Progenitor cell of endocrine pancreas (in vitro differentiated cells): ENCODE results near the gene FLRT1. TPM values are rescaled to one million over a fixed set of nuclear protein-coding genes. Genes with fewer than 3 reads are reported as not detected.

Experiments
- DNase-seq: peaks from one replicate; pipeline ENCODE4 v3.0.0; 2021; ENCODE audit warnings: low spot score; ENCODE audit not compliant: unreplicated experiment
- H3K27ac Mint-ChIP-seq: 2 replicates; pipeline ENCODE4 v1.8.0; 2021; ENCODE audit warnings: mild to moderate bottlenecking, moderate library complexity, mixed read lengths
- H3K27me3 Mint-ChIP-seq: 2 replicates; pipeline ENCODE4 v1.8.0; 2021; ENCODE audit warnings: mixed read lengths
- H3K36me3 Mint-ChIP-seq: 2 replicates; pipeline ENCODE4 v1.8.0; 2022; ENCODE audit warnings: mixed read lengths; ENCODE audit not compliant: insufficient read depth
- H3K4me1 Mint-ChIP-seq: 2 replicates; pipeline ENCODE4 v1.8.0; 2021; ENCODE audit warnings: low read depth, mixed read lengths
- H3K4me3 Mint-ChIP-seq: 2 replicates; pipeline ENCODE4 v1.8.0; 2021; ENCODE audit warnings: low read depth, mild to moderate bottlenecking, moderate library complexity, mixed read lengths
- H3K9me3 Mint-ChIP-seq: 2 replicates; pipeline ENCODE4 v1.8.0; 2021; ENCODE audit warnings: low read depth, mixed read lengths
- total RNA-seq: library from RNA; stranded (reverse); gene quantifications from 2 replicates; pipeline ENCODE4 v1.2.1, GENCODE V29; 2021
- TF ChIP-seq, protein P1 (sequence below): fragments of 200-600 bp; sonication (generic); IDR thresholded peaks from one replicate; pipeline ENCODE4 v1.5.0; 2021; ENCODE audit warnings: antibody characterized with exemption, mild to moderate bottlenecking; ENCODE audit not compliant: unreplicated experiment

FLRT1 gene
- total RNA-seq, 1 donor from 2014 or later, result 0.17 TPM

- no peaks in the 10 kb centered on the region for H3K36me3 Mint-ChIP-seq
Observed at GRCh38 chr11:64056213-64056785, 20.6 kb downstream of the FLRT1 start.

DNA sequence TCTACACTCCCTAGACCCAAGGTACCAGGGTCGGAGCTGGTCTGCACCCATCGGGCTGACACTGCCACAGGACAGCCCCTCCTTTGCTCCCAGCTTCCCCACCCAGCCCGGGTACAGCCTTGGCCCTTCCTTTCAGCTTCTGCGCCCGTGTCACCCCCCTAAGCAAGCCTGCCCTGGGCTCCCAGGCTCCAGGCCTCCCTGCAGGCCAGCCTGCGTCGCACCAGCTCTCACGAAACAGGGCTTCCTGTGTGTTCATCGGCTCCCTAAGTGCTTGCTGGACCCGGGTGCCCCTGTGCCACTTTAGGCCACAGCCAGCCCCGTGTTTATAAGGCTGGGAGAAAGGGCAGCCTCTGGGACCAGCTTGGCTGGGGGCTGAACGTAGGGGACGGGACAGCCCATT, 21.1 kb downstream of the FLRT1 start:
- no peaks in the 10 kb centered on the region for H3K9me3 Mint-ChIP-seq
- H3K36me3 Mint-ChIP-seq, result no peaks in the 10 kb centered on the region
- TF ChIP-seq, protein P1, sequence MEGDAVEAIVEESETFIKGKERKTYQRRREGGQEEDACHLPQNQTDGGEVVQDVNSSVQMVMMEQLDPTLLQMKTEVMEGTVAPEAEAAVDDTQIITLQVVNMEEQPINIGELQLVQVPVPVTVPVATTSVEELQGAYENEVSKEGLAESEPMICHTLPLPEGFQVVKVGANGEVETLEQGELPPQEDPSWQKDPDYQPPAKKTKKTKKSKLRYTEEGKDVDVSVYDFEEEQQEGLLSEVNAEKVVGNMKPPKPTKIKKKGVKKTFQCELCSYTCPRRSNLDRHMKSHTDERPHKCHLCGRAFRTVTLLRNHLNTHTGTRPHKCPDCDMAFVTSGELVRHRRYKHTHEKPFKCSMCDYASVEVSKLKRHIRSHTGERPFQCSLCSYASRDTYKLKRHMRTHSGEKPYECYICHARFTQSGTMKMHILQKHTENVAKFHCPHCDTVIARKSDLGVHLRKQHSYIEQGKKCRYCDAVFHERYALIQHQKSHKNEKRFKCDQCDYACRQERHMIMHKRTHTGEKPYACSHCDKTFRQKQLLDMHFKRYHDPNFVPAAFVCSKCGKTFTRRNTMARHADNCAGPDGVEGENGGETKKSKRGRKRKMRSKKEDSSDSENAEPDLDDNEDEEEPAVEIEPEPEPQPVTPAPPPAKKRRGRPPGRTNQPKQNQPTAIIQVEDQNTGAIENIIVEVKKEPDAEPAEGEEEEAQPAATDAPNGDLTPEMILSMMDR, result no peak
- DNase-seq, result no peak
- H3K27ac Mint-ChIP-seq, result no peak overlapping the region
- no peak overlapping the region for H3K4me3 Mint-ChIP-seq
- H3K27me3 Mint-ChIP-seq, result peaks cover 46% of the 10 kb centered on the region
- peaks cover 7% of the 10 kb centered on the region for H3K4me1 Mint-ChIP-seq

More at GRCh38 chr11:64056213-64056785, 20.6 kb downstream of the FLRT1 start:
- no peaks in the 10 kb centered on the region for H3K9me3 Mint-ChIP-seq
- no peak overlapping the region for H3K4me3 Mint-ChIP-seq
- H3K27me3 Mint-ChIP-seq, result peaks cover 45% of the 10 kb centered on the region
- peaks cover 7% of the 10 kb centered on the region for H3K4me1 Mint-ChIP-seq
- DNase-seq, result no peak
- TF ChIP-seq, protein P1, result no peak
- no peak overlapping the region for H3K27ac Mint-ChIP-seq

- no peaks in the 10 kb centered on the region for H3K9me3 Mint-ChIP-seq
- TF ChIP-seq, protein P1, result no peak
- peaks cover 7% of the 10 kb centered on the region for H3K4me1 Mint-ChIP-seq
- DNase-seq, result no peak
- no peak overlapping the region for H3K4me3 Mint-ChIP-seq
- H3K27me3 Mint-ChIP-seq, result peaks cover 47% of the 10 kb centered on the region
- H3K36me3 Mint-ChIP-seq, result no peaks in the 10 kb centered on the region
- H3K27ac Mint-ChIP-seq, result no peak overlapping the region
Observed at GRCh38 chr11:64057890-64058289, 22.2 kb downstream of the FLRT1 start.

GRCh38 chr11:64058494-64058893, 22.8 kb downstream of the FLRT1 start:
- DNase-seq, result no peak
- H3K4me1 Mint-ChIP-seq, result peaks cover 7% of the 10 kb centered on the region
- peaks cover 53% of the 10 kb centered on the region for H3K27me3 Mint-ChIP-seq
- no peaks in the 10 kb centered on the region for H3K36me3 Mint-ChIP-seq
- no peaks in the 10 kb centered on the region for H3K9me3 Mint-ChIP-seq
- H3K27ac Mint-ChIP-seq, result no peak overlapping the region
- TF ChIP-seq, protein P1, result no peak
- no peak overlapping the region for H3K4me3 Mint-ChIP-seq

DNA sequence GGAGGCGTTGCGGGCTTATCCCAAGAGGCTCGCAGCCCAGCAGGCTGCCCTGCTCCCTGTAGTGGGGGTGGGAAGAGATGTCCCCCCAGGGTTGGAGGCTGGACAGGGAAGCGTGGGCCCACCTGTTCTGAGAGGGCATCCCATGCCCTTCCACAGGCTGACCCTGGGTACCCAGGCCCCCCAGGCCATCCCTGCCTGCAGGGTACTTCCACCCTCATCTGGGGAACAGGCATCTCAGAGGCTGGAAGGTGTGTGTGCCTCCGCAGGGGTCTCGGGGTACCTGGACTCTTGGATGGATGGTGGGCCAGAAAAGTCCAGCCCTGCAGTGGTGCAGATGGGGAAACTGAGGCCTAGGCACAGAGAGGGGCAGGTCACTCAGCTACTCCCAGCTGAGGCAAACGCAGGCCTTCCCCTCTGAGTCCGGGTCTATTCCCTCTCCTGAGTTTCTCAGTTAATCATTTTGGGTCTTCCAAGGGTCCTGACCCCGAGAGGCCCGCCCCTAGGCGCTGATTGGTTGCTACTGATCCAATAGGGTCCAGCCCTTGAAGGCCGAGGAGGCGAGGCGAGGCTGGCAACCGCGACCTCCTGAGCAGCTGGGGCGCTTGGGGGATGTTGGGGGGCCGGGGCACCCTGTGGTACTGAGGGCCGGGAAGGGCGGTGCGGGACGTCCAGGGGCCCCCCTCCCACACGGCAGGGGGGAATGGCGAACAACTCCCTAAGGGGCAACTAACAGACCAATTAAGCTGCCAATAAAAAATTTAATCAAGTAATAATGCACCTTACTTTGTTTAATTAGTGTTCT, 23.8 kb downstream of the FLRT1 start:
- Mint-ChIP-seq H3K36me3 (no peaks in the 10 kb centered on the region), H3K9me3 (no peaks in the 10 kb centered on the region), H3K4me3 (no peak overlapping the region), H3K27me3 (peaks cover 51% of the 10 kb centered on the region), H3K27ac (no peak overlapping the region), H3K4me1 (peaks cover 3% of the 10 kb centered on the region)
- TF ChIP-seq, protein P1, result no peak
- DNase-seq, result no peak
